ENCODE data around the gene GREB1.

DNA sequence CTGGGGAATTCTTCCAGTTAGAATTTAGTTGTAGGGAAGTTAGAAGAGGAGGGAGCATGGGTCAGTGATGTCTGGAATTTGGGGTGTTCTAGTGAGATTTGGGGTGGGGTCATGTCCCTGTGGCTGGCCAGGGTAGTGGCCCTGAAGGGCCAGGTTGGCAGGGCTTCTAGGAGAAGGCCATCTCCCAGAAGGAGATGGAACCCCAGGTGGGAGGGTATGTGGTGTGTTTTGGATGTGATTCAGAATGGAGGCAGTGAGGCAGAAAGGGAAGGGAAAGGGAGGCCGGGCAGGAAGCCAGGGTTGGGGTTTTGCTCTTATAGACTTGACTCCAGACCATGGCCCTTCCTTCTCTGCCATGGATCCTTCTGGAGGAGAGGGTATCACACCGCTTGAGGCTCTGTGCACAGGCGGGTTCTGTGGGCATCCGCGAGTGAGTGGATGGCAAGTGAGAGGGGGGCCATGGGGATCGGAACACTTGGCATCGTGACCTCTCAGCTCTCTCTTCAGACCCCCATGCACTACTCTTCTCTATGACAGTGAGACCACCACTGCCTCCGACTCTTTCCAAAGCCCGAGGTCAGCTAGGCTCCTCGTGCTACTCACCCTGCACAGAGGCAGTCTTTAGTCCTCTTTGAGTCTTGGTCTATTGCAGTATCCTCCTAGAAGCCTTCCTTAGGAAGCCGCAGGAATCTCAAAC is 7.3 kb downstream of the GREB1 start:
- TF ChIP-seq, protein P1, sequence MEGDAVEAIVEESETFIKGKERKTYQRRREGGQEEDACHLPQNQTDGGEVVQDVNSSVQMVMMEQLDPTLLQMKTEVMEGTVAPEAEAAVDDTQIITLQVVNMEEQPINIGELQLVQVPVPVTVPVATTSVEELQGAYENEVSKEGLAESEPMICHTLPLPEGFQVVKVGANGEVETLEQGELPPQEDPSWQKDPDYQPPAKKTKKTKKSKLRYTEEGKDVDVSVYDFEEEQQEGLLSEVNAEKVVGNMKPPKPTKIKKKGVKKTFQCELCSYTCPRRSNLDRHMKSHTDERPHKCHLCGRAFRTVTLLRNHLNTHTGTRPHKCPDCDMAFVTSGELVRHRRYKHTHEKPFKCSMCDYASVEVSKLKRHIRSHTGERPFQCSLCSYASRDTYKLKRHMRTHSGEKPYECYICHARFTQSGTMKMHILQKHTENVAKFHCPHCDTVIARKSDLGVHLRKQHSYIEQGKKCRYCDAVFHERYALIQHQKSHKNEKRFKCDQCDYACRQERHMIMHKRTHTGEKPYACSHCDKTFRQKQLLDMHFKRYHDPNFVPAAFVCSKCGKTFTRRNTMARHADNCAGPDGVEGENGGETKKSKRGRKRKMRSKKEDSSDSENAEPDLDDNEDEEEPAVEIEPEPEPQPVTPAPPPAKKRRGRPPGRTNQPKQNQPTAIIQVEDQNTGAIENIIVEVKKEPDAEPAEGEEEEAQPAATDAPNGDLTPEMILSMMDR (IDR thresholded peaks at IDR 0.05; ENCODE audit: poor library complexity, severe bottlenecking), result no peak
- TF ChIP-seq EZH2 (IDR thresholded peaks at IDR 0.05; ENCODE audit: borderline replicate concordance, insufficient read depth, low read length, poor library complexity, severe bottlenecking) (no peak), POLR2AphosphoS5 (IDR thresholded peaks at IDR 0.05) (no peak), SMC3 (conservative IDR thresholded peaks at IDR 0.05; ENCODE audit: poor library complexity) (no peak)
- TF ChIP-seq, protein P2, sequence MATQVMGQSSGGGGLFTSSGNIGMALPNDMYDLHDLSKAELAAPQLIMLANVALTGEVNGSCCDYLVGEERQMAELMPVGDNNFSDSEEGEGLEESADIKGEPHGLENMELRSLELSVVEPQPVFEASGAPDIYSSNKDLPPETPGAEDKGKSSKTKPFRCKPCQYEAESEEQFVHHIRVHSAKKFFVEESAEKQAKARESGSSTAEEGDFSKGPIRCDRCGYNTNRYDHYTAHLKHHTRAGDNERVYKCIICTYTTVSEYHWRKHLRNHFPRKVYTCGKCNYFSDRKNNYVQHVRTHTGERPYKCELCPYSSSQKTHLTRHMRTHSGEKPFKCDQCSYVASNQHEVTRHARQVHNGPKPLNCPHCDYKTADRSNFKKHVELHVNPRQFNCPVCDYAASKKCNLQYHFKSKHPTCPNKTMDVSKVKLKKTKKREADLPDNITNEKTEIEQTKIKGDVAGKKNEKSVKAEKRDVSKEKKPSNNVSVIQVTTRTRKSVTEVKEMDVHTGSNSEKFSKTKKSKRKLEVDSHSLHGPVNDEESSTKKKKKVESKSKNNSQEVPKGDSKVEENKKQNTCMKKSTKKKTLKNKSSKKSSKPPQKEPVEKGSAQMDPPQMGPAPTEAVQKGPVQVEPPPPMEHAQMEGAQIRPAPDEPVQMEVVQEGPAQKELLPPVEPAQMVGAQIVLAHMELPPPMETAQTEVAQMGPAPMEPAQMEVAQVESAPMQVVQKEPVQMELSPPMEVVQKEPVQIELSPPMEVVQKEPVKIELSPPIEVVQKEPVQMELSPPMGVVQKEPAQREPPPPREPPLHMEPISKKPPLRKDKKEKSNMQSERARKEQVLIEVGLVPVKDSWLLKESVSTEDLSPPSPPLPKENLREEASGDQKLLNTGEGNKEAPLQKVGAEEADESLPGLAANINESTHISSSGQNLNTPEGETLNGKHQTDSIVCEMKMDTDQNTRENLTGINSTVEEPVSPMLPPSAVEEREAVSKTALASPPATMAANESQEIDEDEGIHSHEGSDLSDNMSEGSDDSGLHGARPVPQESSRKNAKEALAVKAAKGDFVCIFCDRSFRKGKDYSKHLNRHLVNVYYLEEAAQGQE (IDR thresholded peaks at IDR 0.05; ENCODE audit: borderline replicate concordance), result no peak

All from neural cell (in vitro differentiated cells).